GM19025 (cell line): ENCODE results near the gene EHD3.

Experiments
- ATAC-seq: cut with Tn5 transposase; IDR thresholded peaks from one replicate; pipeline ENCODE4 v1.9.1; 2021; ENCODE audit warnings: mild to moderate bottlenecking, low read depth, moderate library complexity; ENCODE audit not compliant: unreplicated experiment

EHD3 gene

DNA sequence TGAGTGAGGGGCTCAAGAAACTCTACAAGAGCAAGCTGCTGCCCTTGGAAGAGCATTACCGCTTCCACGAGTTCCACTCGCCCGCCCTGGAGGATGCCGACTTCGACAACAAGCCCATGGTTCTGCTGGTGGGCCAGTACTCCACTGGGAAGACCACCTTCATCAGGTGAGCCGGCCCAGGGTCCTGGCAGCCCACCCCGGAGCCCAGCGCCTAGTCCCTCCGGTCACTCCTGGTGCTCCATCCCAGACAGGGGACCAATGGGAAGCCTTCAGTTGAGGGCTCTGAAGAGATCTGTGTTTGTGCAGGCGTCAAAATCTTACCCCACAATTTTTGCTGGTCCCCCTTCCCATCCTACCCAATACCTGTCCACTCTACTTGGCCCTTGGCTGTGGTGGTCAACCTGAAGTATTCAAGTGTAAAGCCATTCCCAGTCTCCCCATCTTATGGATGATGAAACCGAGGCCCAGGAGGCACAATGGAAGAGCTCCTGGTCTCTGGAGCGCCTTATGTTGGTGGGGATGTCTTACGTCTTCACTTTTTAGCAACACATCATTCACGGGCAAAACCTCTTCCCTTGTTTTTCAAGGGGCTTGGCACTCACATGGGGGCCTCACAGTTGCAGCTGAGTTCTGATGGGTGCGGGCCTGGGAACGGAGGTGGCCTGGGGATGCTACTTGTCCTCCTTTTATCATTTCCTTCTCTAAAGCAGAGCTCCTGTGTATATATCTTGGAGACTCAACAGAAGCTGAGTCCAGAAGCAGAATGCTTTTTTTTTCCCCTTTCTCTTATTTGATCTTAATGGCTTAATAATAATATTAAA lies 941 bp downstream of the EHD3 start:
- ATAC-seq = no peak

DNA sequence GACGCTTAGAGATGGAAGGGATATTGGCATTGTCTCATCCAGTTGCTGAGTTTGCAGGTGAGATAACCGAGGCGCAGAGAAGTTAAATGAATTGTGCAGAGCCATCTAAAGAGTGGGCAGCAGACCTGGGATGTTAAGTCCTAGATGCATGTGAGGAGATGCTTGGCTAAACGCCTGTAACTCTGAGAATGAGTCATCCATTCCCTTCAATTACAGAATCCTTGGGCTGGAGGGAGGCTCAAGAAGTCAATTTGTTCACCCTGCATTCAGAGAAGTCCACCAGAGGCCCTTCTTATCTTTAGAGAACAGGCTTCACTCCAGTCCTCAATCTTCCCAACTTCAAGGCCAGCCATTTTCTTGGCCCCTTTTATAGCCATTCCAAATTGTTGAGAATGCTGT lies 1.6 kb downstream of the EHD3 start:
- ATAC-seq = no peak

DNA sequence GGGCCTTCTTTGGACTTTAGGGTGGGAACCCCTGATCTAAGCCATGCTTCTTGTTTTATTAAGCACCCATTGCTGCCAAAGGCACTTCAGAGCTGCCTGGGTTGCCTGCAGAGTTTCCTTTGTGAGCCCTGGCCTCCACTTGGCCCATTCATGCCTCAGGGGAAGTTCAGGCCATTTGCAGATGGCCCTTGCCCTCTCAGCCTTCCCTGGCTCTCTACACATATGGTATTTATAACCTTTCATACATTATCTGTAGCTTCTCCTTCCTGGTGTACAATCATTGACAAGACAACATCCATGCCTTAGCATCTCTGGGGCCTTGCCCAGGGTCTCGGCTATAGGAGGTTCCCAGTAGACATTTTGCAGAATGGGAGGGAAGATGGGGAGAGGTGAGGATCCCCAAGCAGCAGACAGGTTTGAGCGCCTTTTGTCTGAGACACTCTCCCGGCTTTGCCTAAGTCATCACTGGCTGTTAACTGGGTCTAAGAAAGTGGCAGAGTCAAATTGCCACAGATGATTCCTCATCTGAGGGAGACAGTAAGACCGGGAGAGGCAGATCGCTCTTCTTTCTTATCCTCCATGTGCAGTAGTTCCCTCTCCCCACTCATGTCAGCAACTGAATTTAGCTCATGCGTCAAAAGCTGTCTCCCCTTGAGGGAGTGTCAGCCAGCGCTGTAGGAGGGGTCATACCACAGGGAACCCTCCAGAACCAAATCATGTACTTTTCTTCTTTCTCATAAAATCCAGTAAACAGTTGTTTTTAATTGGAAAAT lies 2.7 kb downstream of the EHD3 start:
- no peak for ATAC-seq

DNA sequence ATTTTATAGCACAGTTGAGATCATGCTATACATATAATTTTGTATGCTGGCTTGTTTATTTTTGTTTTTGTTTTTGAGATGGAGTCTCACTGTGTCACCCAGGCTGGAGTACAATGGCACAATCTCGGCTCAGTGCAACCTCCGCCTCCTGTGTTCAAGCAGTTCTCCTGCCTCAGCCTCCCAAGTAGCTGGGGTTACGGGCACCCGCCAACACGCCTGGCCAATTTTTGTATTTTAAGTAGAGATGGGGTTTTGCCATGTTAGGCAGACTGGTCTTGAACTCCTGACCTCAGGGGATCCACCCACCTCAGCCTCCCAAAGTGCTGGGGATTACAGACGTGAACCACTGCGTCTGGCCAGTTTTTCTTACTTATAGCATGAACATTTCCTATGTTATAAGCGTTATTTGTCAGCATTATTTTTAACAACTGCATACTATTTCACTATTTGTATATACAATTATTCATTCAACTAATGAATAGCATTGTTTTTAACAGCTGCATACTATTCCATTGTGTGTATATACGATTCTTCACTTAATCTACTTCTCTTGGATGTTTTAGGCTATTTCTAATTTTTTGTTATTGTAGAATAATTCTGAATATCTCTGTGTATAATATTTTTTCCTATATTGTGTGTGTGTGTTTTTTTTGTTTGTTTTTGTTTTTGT lies 3.5 kb downstream of the EHD3 start:
- no peak for ATAC-seq

DNA sequence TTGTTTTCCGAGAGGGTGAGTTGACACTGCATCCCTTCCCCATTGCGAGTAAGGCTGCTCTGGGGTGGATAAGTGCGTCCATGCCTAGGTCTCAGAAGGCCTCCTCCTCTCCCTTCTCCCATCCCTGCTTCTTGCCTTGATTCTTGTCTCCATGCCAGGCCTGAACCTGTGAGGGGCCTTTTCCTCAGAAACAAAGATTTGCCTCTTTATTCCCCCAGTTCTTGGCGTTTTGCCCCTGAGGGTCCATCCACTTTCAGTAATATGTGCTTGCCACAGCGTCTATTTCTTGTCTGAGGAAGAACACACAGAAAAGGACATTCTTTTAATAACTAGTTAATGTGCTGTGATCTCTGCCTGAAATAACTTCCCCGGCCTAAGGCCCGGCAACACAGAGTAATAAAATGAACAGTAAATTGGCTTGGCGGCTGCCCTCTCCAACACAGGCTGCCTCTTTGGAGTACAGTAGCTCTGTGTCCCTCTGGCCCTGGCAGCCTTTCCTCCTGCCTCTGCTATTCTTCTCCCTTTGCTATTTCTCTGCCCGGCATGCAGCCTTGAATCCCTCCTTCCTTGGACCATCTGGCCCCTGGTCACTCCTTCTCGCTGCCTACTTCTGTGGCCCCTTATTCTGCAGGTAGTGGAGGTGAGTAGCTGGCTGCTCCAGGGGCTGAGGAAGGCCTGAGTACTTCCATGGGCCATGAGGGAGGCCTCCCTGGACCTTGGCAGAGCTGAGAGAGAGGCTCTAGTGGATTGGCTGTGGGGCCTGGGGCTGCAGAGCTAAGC lies 4.4 kb downstream of the EHD3 start:
- no peak for ATAC-seq

DNA sequence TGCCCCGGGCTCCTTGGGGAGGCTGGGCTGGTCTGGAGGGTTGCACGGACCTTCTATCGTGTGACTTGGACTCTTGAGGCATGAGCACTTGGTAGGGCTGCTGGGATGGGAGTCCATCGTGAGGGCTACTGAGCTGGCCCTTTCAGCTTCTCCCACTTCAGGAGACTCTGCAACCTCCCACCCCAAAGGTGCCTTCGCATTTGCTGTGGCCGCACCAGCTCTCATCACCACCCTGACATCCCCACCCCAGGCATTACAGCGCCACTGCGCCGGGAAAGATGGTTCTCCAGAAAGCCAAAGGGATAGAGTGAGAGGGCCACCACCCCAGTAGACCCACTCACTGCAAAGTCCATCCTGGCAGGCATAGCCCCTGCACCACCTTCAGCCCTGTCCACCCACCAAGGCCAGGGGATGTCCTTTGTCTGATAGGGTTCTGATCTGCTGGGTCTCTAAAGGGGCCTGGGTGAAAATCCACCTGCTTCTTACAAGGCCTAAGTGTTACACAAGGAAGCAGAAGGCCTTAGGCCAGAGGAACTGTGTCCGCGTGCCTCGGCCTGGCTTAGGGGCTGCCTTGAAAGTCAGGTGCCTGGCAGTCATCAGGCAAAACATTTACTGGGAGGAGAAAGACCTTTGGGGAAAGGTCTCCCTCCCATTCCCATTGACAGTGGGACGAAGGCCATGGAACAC lies 5.1 kb downstream of the EHD3 start:
- ATAC-seq = no peak

DNA sequence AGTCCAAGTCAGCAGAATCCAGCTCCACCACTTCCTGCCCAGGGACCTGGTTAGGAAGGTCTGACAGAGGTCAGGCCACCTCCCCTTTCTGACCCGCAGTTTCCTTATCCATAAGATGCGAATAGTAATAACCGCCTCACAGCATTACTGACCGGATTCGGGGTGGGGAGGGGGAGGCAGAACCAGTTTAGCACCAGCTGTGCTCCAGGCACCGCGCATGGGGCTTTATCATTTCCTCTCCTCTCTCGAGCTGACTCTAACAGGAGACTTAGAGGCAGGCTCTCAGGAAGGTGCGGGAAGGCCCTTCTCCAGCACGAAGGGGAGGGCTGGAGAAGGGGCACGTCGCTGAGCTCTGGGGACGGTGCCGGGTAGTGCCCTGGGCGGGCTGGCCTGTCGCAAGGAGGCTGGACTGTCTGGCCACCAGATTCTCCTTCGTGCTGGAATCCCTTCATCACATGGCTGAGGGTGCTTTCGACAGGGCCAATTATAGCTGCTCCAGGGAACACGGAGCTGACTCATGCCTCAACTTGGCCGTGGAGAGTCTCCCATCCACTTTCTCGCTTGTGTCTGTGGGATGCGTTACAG lies 5.7 kb downstream of the EHD3 start:
- no peak for ATAC-seq

DNA sequence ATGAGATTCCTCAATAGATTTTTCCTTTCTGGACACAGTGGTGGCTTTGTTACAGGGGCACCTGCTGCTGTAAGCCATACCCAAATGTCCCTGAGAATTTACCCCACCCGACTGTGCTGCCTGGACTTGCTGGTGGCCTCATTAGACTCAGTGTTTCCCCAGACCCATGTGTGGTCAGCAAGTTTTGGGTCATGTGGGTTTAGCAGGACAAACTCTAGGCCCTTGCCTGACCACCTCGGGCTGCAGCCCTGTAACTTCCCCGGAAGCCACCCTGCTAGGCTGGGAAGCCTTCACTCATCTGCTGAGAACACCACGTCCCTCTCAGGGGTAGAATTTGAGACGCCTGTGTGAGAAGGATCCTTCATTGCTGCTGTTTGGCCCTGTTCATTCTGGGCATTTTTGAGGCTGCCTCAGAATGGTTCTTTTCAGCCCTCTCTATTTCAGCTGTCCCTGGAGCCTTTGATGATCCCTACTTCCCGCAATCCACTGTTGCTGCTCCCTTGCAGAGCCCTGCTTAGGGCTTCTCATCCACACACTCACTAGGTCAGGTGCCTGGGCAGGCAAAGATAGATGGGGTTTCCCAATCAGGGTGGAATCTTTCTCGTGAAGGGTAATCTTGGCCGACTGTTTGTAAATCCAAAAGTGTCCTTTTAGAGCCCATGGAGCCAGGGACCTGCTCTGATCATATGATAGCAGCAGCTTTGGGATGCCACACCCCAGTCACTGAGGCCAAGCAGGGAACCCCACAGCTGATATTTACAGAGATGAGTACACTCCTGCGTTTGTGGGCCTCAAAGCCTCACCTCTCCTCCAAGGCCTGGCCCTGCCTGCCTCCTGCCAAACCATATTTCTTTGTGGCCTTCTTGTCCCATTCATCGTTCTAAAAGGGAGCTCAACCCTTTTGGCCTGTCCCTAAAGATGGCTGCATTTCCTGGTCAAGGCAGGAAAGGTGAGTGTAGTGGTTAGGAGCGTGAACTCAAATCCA lies 6.7 kb downstream of the EHD3 start:
- ATAC-seq = no peak

DNA sequence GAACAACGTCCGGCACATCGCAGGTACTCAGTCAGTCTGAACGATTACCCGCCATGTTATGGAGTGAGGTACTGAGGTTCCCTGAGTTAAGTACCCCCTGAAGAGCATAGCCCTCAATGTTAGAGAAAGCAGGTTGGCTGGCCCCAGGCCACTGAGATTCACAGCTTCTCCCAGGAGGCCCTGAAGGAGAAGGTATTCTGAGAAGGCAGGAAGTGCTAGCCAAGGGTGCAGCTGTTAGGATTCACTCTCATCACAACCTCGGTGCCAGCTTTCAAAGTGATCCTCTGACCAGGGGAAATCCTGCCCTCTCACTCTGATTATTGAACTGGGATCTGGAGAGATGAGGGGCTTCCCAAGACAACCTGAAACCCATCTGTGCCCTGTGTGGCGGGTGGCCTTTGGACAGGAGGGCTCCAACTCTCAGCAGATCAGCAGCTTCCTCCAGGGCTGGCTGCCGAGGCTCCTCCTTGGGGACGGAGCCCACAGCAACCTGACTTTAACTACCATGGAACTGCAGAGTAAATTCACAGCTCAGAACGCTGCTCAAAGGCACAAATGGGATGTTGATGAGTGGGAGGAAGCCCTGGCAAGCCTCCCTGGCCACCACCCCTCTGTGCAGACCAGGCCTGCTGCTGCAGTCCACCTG lies 7.8 kb downstream of the EHD3 start:
- no peak for ATAC-seq

DNA sequence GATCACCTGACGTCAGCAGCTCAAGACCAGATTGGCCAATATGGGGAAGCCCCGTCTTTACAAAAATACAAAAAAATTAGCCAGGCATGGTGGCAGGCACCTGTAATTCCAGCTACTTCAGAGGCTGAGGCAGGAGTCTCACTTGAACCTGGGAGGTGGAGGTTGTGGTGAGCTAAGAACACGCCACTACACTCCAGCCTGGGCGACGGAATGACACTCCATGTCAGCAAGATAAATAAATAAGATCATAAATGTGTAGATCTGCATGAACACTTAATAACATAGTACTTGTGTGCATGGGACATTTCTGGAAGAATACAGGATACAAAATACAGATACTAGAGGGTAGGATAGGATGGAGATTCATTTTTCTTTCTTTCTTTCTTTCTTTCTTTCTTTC lies 9.1 kb downstream of the EHD3 start:
- no peak for ATAC-seq

DNA sequence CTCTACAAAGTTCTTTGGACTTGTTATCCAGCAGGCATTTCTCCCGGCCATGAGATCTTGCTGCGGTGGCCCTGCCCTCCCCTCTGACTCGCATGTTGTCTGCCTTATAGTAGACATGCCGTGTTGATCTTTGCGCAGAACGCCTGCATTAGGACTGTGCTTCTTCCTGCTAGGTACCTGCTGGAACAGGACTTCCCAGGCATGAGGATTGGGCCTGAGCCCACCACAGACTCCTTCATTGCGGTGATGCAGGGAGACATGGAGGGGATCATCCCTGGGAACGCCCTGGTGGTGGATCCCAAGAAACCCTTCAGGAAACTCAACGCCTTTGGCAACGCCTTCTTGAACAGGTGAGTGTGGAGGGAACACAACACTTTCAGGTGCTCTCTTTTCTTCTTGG lies 10.1 kb downstream of the EHD3 start:
- no peak for ATAC-seq

DNA sequence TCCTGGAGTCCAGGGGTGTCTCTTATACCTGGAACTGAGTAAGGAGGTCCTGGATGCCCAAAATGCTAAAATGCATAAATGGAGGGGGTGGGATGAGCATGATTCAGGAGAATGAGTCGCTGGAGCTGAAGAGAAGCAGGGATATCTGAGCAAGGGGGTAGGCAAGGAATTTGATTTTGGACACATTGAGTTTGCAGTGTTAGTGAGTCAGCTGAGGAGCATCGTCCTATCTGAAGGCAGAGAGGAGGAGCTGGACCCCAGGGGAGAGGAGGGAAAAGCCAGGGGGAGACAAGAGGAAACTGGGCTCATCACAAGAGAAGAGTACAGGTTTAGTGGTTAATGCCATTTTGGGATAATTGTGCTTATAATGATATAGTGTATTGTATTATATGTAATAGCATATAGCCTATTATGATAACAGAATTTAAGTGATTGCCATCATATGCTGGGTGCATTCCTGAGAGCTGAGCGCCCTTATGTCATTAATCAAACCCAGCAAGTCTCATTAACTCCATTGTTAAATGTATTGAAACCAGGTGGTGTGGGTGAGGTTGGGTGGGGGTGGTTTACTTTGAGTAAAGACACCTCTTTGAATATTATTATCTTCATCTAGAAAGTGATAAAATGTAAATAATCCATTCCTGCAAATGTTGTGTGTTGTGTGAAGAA lies 12.4 kb downstream of the EHD3 start:
- ATAC-seq = no peak

DNA sequence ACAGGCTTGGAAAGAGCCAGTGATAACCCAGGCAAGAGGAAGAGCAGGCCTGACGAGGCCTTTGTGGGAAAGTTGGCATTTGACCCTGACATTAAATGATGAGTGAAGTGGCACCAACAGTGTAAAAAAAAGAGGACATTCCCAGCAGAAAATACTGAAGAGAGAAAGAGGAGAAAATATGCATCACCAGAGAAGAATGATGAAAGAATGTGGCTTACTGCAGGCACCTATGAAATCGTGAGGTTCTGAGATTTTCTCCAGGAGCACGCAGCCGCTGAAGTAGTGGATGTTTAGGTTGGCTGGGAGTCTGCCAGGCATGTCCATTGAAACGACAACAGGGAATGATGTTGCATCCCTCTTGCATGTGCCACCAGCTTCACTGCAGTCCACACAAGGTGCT lies 13.8 kb downstream of the EHD3 start:
- no peak for ATAC-seq

DNA sequence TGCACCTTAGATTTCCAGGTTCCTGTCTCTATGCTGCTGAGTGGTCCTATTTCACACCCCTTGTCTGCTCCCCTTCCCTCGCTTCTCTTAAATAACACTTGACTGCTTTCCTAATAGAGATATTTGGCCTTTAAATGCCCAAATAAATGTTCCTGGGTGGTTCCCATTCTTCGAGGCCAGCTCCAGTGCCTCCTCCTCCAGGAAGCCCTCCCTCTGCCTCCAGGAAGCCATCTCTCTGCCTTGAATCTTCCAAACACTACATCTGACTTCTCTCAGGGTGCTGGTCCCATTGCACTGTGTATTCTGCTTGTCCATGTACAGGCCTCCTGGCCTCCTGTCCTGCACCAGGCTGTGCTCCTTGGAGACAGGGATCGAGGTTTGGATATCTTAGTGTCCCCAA lies 14.2 kb downstream of the EHD3 start:
- no peak for ATAC-seq

DNA sequence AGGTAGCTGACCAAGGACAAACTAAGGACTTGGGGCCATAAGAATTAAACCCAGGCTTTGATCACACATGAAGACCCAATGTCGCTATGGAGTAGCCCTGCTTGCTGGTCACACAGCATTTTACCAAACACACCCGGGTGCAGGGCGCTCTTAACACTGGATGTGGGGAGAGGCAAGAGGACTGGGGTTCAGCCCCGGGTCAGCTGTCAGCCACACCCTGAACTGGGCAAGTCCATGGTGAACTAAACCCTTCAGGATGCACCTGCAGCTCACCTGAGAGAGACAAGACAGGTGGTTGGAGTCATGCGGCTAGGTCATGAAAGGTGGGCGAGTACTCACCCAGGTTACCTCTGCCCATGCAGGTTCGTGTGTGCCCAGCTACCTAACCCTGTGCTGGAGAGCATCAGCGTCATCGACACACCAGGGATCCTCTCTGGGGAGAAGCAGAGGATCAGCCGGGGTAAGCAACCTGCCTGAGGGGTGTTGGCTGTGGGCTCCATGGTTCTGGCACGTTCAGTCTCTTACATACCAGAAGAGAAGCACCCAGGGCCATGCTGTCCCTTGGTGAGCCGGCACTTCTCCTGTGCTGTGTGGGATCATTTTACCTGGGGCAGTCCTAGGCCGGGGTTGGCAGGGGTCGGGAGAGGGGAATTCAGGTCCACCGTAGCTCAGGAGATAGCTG lies 15.2 kb downstream of the EHD3 start:
- no peak for ATAC-seq

DNA sequence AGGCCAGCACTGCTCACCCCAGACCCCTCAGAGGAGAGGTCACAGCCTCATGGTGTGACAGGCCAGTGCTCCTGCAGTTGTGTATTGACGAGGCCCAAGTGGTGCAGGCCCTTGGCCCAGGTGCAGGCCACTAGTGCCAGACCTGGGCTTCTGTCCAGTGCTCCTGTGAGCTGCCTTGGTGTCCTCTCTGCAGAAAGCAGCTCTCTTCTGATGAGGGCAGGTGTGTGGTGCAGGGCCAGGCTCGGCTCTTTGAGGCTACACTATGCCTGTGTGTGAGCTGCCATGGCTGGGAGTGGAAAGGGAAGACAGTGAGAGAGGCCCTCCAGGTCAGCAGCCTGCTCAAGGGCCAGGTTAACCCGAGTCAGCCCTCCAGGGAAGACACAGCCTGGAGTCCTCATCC lies 17.1 kb downstream of the EHD3 start:
- ATAC-seq = no peak

DNA sequence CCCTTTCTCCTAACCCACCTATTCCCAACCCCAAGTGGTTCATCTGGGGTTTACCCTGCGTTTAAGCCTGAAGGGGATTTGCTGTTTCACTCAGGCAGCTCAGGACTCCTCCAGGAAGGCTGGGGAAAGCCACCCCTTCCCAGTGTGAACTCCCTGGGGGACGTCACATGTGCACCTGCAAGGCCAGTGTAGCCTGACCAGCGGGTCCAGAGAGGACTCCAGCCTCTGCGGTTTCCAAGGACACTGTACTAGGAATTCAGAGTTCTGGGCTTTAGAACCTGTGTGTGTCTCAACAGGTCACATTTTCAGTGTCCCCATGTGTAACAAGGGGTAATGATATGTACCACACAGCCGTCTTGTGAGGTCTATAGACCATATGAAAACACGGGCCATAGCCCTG lies 17.9 kb downstream of the EHD3 start:
- no peak for ATAC-seq
